MM.1S (cell line): Measurements from ENCODE around the gene FOXP4.

Source experiments
- DNase-seq: peaks from one replicate; pipeline ENCODE4 v3.0.0-alpha.2; 2015
- H2AFZ ChIP-seq: fragments of 300-600 bp; sonication (generic); 2 replicates; pipeline ENCODE4 v1.6.0; 2016; ENCODE audit warnings: antibody characterized with exemption, low read length
- H3F3A ChIP-seq: fragments of 300-600 bp; sonication (generic); 2 replicates; pipeline ENCODE4 v1.6.1; 2016; ENCODE audit warnings: mild to moderate bottlenecking, antibody characterized with exemption, low read length, moderate library complexity, mixed read lengths; ENCODE audit not compliant: insufficient read depth
- H3K27ac ChIP-seq: fragments of 300-600 bp; sonication (generic); 2 replicates; pipeline ENCODE4 v1.5.1; 2016; ENCODE audit warnings: mild to moderate bottlenecking, low read length
- H3K27me3 ChIP-seq: fragments of 300-600 bp; sonication (generic); replicated peaks from 2 replicates; pipeline ENCODE4 v1.6.0; 2016; ENCODE audit warnings: low read length; ENCODE audit not compliant: insufficient read depth
- H3K36me3 ChIP-seq: fragments of 300-600 bp; sonication (generic); replicated peaks from 2 replicates; pipeline ENCODE4 v1.6.1; 2016; ENCODE audit warnings: mild to moderate bottlenecking, low read length, mixed read lengths; ENCODE audit not compliant: insufficient read depth
- H3K4me1 ChIP-seq: fragments of 300-600 bp; sonication (generic); 2 replicates; pipeline ENCODE4 v1.6.1; 2016; ENCODE audit warnings: low read length, mixed read lengths
- H3K4me2 ChIP-seq: fragments of 300-600 bp; sonication (generic); 2 replicates; pipeline ENCODE4 v1.6.0; 2016; ENCODE audit warnings: low read depth, low read length
- H3K4me3 ChIP-seq: fragments of 300-600 bp; sonication (generic); 2 replicates; pipeline ENCODE4 v1.5.1; 2016; ENCODE audit warnings: low read length, mixed read lengths
- H3K79me2 ChIP-seq: fragments of 300-600 bp; sonication (generic); 2 replicates; pipeline ENCODE4 v1.6.1; 2016; ENCODE audit warnings: mixed run types, low read length, mixed read lengths
- H3K9ac ChIP-seq: fragments of 300-600 bp; sonication (generic); 2 replicates; pipeline ENCODE4 v1.6.1; 2016; ENCODE audit warnings: low read length, mixed read lengths
- H3K9me2 ChIP-seq: fragments of 300-600 bp; sonication (generic); replicated peaks from 2 replicates; pipeline ENCODE4 v1.6.1; 2016; ENCODE audit warnings: mild to moderate bottlenecking, low read length, mixed read lengths; ENCODE audit not compliant: insufficient read depth
- H3K9me3 ChIP-seq: fragments of 300-600 bp; sonication (generic); replicated peaks from 2 replicates; pipeline ENCODE4 v1.6.1; 2016; ENCODE audit warnings: mild to moderate bottlenecking, low read length, mixed read lengths; ENCODE audit not compliant: insufficient read depth
- H4K20me1 ChIP-seq: fragments of 300-600 bp; sonication (generic); 2 replicates; pipeline ENCODE4 v1.6.1; 2016; ENCODE audit warnings: mild to moderate bottlenecking, low read length, moderate library complexity, mixed read lengths; ENCODE audit not compliant: insufficient read depth
- EZH2 ChIP-seq: fragments of 300-600 bp; sonication (generic); optimal IDR thresholded peaks from 2 replicates; pipeline ENCODE3; 2017; ENCODE audit warnings: low read depth, mild to moderate bottlenecking, antibody characterized with exemption, low read length, mixed read lengths
- EZH2phosphoT487 ChIP-seq: fragments of 300-600 bp; sonication (generic); IDR thresholded peaks from 2 replicates; pipeline ENCODE4 v1.6.1; 2018; ENCODE audit warnings: antibody characterized with exemption, low read length
- TF ChIP-seq, protein P1 (sequence below): fragments of 300-600 bp; sonication (generic); IDR thresholded peaks from 2 replicates; pipeline ENCODE4 v1.5.1; 2016; ENCODE audit warnings: antibody characterized with exemption, low read length, mixed read lengths

FOXP4 gene

DNA sequence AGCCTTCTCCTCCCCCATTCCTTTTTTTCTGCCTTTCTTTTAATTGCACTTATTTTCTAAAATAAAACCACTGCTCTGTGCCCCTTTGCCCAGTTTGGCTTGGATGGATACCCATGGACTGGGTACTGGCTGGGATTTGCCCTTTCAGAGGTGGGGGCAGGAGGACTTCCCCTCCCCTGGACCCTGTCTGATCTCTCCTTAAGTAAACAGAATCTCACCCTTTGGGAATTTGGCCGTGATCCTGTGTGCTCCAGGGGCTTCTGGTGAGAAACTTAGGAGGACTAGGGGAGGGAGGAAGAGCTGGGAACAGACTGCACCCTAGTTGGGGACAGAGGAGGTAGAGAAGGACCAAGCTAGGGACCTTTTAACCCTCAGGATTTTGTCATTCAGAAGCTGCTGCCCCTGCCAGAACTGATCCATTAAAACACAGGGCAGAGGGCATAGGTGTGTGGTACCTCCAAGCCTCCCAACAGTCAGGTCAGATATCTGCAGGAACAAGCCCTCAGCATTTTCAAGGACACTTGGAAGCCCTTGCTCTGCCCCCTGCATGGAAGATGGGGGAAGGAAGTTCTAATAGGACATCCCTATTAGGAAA is 7.3 kb downstream of the FOXP4 start:
- Histone ChIP-seq H4K20me1 (no peaks in the 10 kb centered on the region), H2AFZ (no peak overlapping the region), H3K27ac (no peak overlapping the region), H3K36me3 (no peaks in the 10 kb centered on the region), H3F3A (no peaks in the 10 kb centered on the region), H3K4me3 (no peak overlapping the region), H3K79me2 (peaks cover 8% of the 10 kb centered on the region; the same call in 1 of the 2 replicates), H3K9ac (no peak overlapping the region), H3K4me1 (no peaks in the 10 kb centered on the region), H3K9me2 (no peaks in the 10 kb centered on the region), H3K9me3 (no peaks in the 10 kb centered on the region), H3K27me3 (no peaks in the 10 kb centered on the region), H3K4me2 (no peak overlapping the region)
- DNase-seq: no peak
- TF ChIP-seq EZH2phosphoT487: no peak
- TF ChIP-seq EZH2: no peak
- TF ChIP-seq, protein P1, sequence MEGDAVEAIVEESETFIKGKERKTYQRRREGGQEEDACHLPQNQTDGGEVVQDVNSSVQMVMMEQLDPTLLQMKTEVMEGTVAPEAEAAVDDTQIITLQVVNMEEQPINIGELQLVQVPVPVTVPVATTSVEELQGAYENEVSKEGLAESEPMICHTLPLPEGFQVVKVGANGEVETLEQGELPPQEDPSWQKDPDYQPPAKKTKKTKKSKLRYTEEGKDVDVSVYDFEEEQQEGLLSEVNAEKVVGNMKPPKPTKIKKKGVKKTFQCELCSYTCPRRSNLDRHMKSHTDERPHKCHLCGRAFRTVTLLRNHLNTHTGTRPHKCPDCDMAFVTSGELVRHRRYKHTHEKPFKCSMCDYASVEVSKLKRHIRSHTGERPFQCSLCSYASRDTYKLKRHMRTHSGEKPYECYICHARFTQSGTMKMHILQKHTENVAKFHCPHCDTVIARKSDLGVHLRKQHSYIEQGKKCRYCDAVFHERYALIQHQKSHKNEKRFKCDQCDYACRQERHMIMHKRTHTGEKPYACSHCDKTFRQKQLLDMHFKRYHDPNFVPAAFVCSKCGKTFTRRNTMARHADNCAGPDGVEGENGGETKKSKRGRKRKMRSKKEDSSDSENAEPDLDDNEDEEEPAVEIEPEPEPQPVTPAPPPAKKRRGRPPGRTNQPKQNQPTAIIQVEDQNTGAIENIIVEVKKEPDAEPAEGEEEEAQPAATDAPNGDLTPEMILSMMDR: no peak

DNA sequence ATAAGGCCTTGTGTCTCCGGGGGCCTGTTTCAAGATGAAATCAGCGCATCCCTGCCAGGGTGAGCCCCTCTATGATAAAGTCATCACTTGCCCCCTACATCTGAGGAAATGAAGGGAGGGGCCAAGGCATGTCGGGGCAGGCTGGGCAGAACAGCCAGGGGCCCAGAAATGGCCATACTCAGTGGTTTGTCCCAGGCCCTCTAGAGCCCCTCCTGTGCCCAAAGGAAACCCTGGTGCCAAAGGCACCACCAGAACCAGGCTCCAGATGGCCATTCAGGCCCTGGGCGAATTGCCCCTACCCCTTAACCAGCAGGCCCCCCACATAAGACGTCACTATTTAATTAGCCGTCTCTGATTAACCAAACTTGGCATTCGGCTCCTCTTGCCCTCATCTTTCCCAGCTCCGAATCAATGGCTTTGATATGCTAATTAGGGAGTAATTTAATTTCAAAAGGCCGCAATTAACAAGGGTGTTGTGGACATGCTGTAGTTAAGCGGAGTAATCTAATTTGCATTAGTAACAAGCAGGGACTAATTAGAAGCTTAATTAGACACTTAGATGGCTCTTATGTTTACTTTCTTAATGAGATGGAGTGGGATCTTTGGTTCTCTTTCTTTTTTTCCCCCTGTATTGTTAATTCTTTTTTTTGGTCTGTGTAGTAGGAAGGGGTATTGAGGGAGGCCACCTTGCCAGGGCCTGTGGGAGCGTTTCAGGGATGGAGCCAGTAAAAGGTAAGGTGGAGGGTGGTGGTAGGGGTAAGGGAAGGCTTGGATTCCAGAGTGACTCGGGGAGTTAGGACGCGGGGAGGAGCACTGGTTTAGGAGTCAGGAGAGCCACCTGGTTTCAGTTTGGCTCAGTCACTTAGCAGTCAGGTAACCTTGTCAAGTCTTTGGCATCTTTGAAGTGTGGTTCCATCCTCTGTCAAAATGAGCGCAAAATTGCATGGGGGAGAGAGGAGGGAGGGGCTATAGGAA is 9.4 kb downstream of the FOXP4 start:
- Histone ChIP-seq H3K9me3 (no peaks in the 10 kb centered on the region), H3K4me3 (no peak overlapping the region), H3K4me2 (no peak overlapping the region), H3K36me3 (no peaks in the 10 kb centered on the region), H3K9ac (no peak overlapping the region), H4K20me1 (no peaks in the 10 kb centered on the region), H3K27me3 (no peaks in the 10 kb centered on the region), H3K9me2 (no peaks in the 10 kb centered on the region), H3K27ac (no peak overlapping the region), H3F3A (no peaks in the 10 kb centered on the region), H3K4me1 (no peaks in the 10 kb centered on the region), H3K79me2 (no peaks in the 10 kb centered on the region), H2AFZ (no peak overlapping the region)
- TF ChIP-seq EZH2 (no peak), EZH2phosphoT487 (no peak)
- TF ChIP-seq, protein P1: no peak
- no peak for DNase-seq

- DNase-seq: no peak
- no peak overlapping the region for H3K4me3 ChIP-seq
- no peak overlapping the region for H3K27ac ChIP-seq
- no peak overlapping the region for H3K4me2 ChIP-seq
- no peaks in the 10 kb centered on the region for H3K9me2 ChIP-seq
- H3K36me3 ChIP-seq: no peaks in the 10 kb centered on the region
- no peaks in the 10 kb centered on the region for H3K79me2 ChIP-seq
- H3K9ac ChIP-seq: no peak overlapping the region
- H3K9me3 ChIP-seq: no peaks in the 10 kb centered on the region
- no peaks in the 10 kb centered on the region for H3K4me1 ChIP-seq
- no peak overlapping the region for H2AFZ ChIP-seq
- H3F3A ChIP-seq: no peaks in the 10 kb centered on the region
- H4K20me1 ChIP-seq: no peaks in the 10 kb centered on the region
- H3K27me3 ChIP-seq: no peaks in the 10 kb centered on the region
- TF ChIP-seq EZH2 (no peak), EZH2phosphoT487 (no peak)
- TF ChIP-seq, protein P1: no peak
Observed at GRCh38 chr6:41557335-41557734, 11.2 kb downstream of the FOXP4 start.
